HCT116 (cell line): ENCODE results near the gene ATP12A. TPM values are rescaled to one million over a fixed set of nuclear protein-coding genes. Genes with fewer than 3 reads are reported as not detected.

Experiments used
- ATAC-seq: fragments of 200-7000 bp; cut with Tn5 transposase; 2 replicates; pipeline ENCODE4 v1.9.1; 2020; ENCODE audit warnings: mild to moderate bottlenecking, moderate library complexity
- BruUV-seq: library from RNA; stranded (reverse); fragments of 400-500 nt; replicated peaks from 2 replicates; lab custom pipeline; 2021; lab: Mats Ljungman, UMichigan
- CTCF ChIA-PET: fragments of 300-600 bp; sonication (Branson Sonifier 250); formaldehyde crosslinking; loops from one replicate; lab custom pipeline; 2021; ENCODE audit warnings: antibody characterized with exemption; lab: Charles Lee
- POLR2A ChIA-PET: fragments of 300-600, 350-600 bp; sonication (Branson Sonifier 250); formaldehyde crosslinking; loops from one replicate; lab custom pipeline; 2021; ENCODE audit warnings: antibody characterized with exemption; lab: Charles Lee
- RAD21 ChIA-PET, 2 experiments: fragments of 300-600 bp; sonication (Branson Sonifier 250); formaldehyde crosslinking; loops; one replicate each; lab custom pipeline; 2023; ENCODE audit warnings: low total read pairs in 2 of 2; ENCODE audit not compliant: uncharacterized antibody in 2 of 2, unreplicated experiment in 2 of 2, low non-redundant PET in 1 of 2; lab: Charles Lee
- DNase-seq: peaks from one replicate; pipeline ENCODE4 v3.0.0-alpha.2; 2010; ENCODE audit warnings: low read depth, low spot score
- H2AFZ ChIP-seq: fragments of 200-600 bp; shearing (Covaris generic), sonication (generic); 2 replicates; pipeline ENCODE4 v1.6.1; 2017; ENCODE audit warnings: low read depth, mixed run types, mixed read lengths, antibody characterized with exemption, low read length; ENCODE audit not compliant: poor library complexity, severe bottlenecking
- H3K27ac ChIP-seq: 2 replicates; pipeline ENCODE4 v1.5.1; 2012; ENCODE audit warnings: low read depth, low read length
- H3K27me3 ChIP-seq: fragments of 200-600 bp; sonication (generic); 2 replicates; pipeline ENCODE4 v1.6.1; 2016; ENCODE audit warnings: mixed run types, low read length, mixed read lengths; ENCODE audit not compliant: insufficient read depth
- H3K36me3 ChIP-seq, 2 experiments: fragments of 200-500 bp in 1 of 2; fragments of 200-600 bp in 1 of 2; sonication (Bioruptor generic) in 1 of 2; sonication (generic) in 1 of 2; 2 replicates each; pipeline versions ENCODE4 v1.5.1 to v1.6.1; 2014 to 2016; ENCODE audit warnings: low read length in 2 of 2, inconsistent platforms in 1 of 2, mixed read lengths in 1 of 2, mixed run types in 1 of 2; ENCODE audit not compliant: insufficient read depth in 2 of 2, control insufficient read depth in 1 of 2
- H3K4me1 ChIP-seq, 2 experiments: fragments of 200-600 bp in 1 of 2; sonication (generic) in 1 of 2; 2 replicates each; pipeline versions ENCODE4 v1.5.1 to v1.6.1; 2012 to 2017; ENCODE audit warnings: low read length in 2 of 2, inconsistent platforms in 1 of 2, mild to moderate bottlenecking in 1 of 2, mixed read lengths in 1 of 2, mixed run types in 1 of 2, moderate library complexity in 1 of 2; ENCODE audit not compliant: insufficient read depth in 2 of 2, control insufficient read depth in 1 of 2
- H3K4me2 ChIP-seq: fragments of 200-600 bp; sonication (generic); 2 replicates; pipeline ENCODE4 v1.6.1; 2017; ENCODE audit warnings: mixed run types, low read length, mixed read lengths
- H3K4me3 ChIP-seq, 2 experiments: fragments of 200-600 bp in 1 of 2; sonication (generic) in 1 of 2; replicated peaks in 1 of 2; 2 replicates each; pipeline ENCODE4 v1.5.1; 2011 to 2016; ENCODE audit warnings: low read length in 2 of 2, control low read depth in 1 of 2, low read depth in 1 of 2, mild to moderate bottlenecking in 1 of 2, mixed read lengths in 1 of 2, mixed run types in 1 of 2
- H3K79me2 ChIP-seq: fragments of 200-600 bp; sonication (generic); 2 replicates; pipeline ENCODE4 v1.6.1; 2017; ENCODE audit warnings: mild to moderate bottlenecking, mixed run types, low read length, moderate library complexity, mixed read lengths; ENCODE audit not compliant: insufficient read depth
- H3K9ac ChIP-seq: fragments of 200-600 bp; sonication (generic); 2 replicates; pipeline ENCODE4 v1.6.1; 2016; ENCODE audit warnings: low read length, mixed read lengths
- H3K9me2 ChIP-seq: fragments of 200-600 bp; sonication (generic), shearing (Covaris generic); 2 replicates; pipeline ENCODE4 v1.6.1; 2017; ENCODE audit warnings: mixed run types, mild to moderate bottlenecking, moderate library complexity; ENCODE audit not compliant: insufficient read depth
- H3K9me3 ChIP-seq, 2 experiments: fragments of 200-500 bp in 1 of 2; fragments of 200-600 bp in 1 of 2; sonication (Bioruptor generic) in 1 of 2; sonication (generic) in 1 of 2; 2 replicates each; pipeline ENCODE4 v1.6.1; 2014 to 2017; ENCODE audit warnings: low read length in 2 of 2, mixed read lengths in 2 of 2, inconsistent platforms in 1 of 2, low read depth in 1 of 2, mild to moderate bottlenecking in 1 of 2, mixed run types in 1 of 2, moderate library complexity in 1 of 2; ENCODE audit not compliant: control insufficient read depth in 1 of 2, insufficient read depth in 1 of 2
- H4K20me1 ChIP-seq: fragments of 200-600 bp; sonication (generic), shearing (Covaris generic); 2 replicates; pipeline ENCODE4 v1.6.1; 2017; ENCODE audit warnings: mixed run types, mild to moderate bottlenecking, moderate library complexity; ENCODE audit not compliant: insufficient read depth
- ATF3 ChIP-seq: IDR thresholded peaks from 2 replicates; pipeline ENCODE4 v1.6.1; 2012
- CBX3 ChIP-seq: IDR thresholded peaks from 2 replicates; pipeline ENCODE4 v1.6.1; 2012; ENCODE audit warnings: low read depth
- CTCF ChIP-seq, 3 experiments: fragments of 200-600 bp in 1 of 3; sonication (generic) in 1 of 3; IDR thresholded peaks in 2 of 3; conservative IDR thresholded peaks in 1 of 3; 2 replicates each; pipeline ENCODE4 v1.5.1; 2012 to 2017; ENCODE audit warnings: low read depth in 2 of 3, low read length in 2 of 3, antibody characterized with exemption in 1 of 3, borderline replicate concordance in 1 of 3, control low read depth in 1 of 3, mild to moderate bottlenecking in 1 of 3, mixed read lengths in 1 of 3, mixed run types in 1 of 3, moderate library complexity in 1 of 3; ENCODE audit not compliant: insufficient read depth in 1 of 3
- EGR1 ChIP-seq: IDR thresholded peaks from 2 replicates; pipeline ENCODE4 v1.6.1; 2012; ENCODE audit warnings: low read depth
- ELF1 ChIP-seq: IDR thresholded peaks from 2 replicates; pipeline ENCODE4 v1.6.1; 2012; ENCODE audit warnings: low read depth, borderline replicate concordance
- EZH2 ChIP-seq: fragments of 200-600 bp; sonication (generic); IDR thresholded peaks from 2 replicates; pipeline ENCODE4 v1.6.1; 2017; ENCODE audit warnings: antibody characterized with exemption, mixed run types
- EZH2phosphoT487 ChIP-seq: fragments of 200-600 bp; IDR thresholded peaks from 2 replicates; pipeline ENCODE4 v1.6.1; 2018; ENCODE audit warnings: antibody characterized with exemption, borderline replicate concordance
- FOSL1 ChIP-seq: IDR thresholded peaks from 2 replicates; pipeline ENCODE4 v1.6.1; 2012; ENCODE audit warnings: low read depth
- JUND ChIP-seq: IDR thresholded peaks from 2 replicates; pipeline ENCODE4 v1.6.1; 2012
- MAX ChIP-seq: IDR thresholded peaks from 2 replicates; pipeline ENCODE4 v1.6.1; 2012
- POLR2A ChIP-seq: IDR thresholded peaks from 2 replicates; pipeline ENCODE4 v1.7.0; 2011; ENCODE audit warnings: borderline replicate concordance; ENCODE audit not compliant: insufficient read depth, insufficient read length; ENCODE audit errors: extremely low read depth
- POLR2AphosphoS5 ChIP-seq: IDR thresholded peaks from 2 replicates; pipeline ENCODE4 v1.6.1; 2011; ENCODE audit warnings: mild to moderate bottlenecking, low read depth, low read length, moderate library complexity
- RAD21 ChIP-seq: IDR thresholded peaks from 2 replicates; pipeline ENCODE4 v1.6.1; 2012; ENCODE audit warnings: low read depth, mild to moderate bottlenecking
- REST ChIP-seq: IDR thresholded peaks from 2 replicates; pipeline ENCODE4 v1.6.1; 2012; ENCODE audit warnings: low read depth
- SIN3A ChIP-seq: IDR thresholded peaks from 2 replicates; pipeline ENCODE4 v1.6.1; 2012; ENCODE audit warnings: low read depth
- SRF ChIP-seq: IDR thresholded peaks from 2 replicates; pipeline ENCODE4 v1.6.1; 2012; ENCODE audit warnings: low read depth
- TCF7L2 ChIP-seq: IDR thresholded peaks from 2 replicates; pipeline ENCODE4 v1.7.0; 2011; ENCODE audit warnings: borderline replicate concordance, inconsistent platforms; ENCODE audit not compliant: insufficient read depth, insufficient read length; ENCODE audit errors: extremely low read depth
- YY1 ChIP-seq: IDR thresholded peaks from 2 replicates; pipeline ENCODE4 v1.6.1; 2011; ENCODE audit warnings: low read length, low read depth, moderate library complexity, mild to moderate bottlenecking; ENCODE audit not compliant: insufficient replicate concordance; ENCODE audit errors: extremely low read depth
- intact Hi-C: fragments of 100-400 bp; cut with micrococcal nuclease; formaldehyde crosslinking; loops from 2 replicates; pipeline ENCODE4 v1.10.0; 2022
- total RNA-seq: library from RNA; stranded (reverse); gene quantifications from one replicate; pipeline ENCODE4 v1.2.1, GENCODE V29; 2021; ENCODE audit not compliant: unreplicated experiment

Gene ATP12A
- total RNA-seq, 1 experiment from 2014 or later = 0.30 TPM

- no peak overlapping the region for H2AFZ ChIP-seq
- no peaks in the 10 kb centered on the region for H3K9me2 ChIP-seq
- H4K20me1 ChIP-seq = no peaks in the 10 kb centered on the region
- ATAC-seq (no peak), DNase-seq (no peak)
- RAD21 ChIA-PET = no interaction called here
- no peaks in the 10 kb centered on the region for H3K9me3 ChIP-seq
- no peak overlapping the region for H3K4me2 ChIP-seq
- TF ChIP-seq CTCF (IDR thresholded peaks at IDR 0.05 in 2 of 3, conservative IDR thresholded peaks at IDR 0.05 in 1 of 3; ENCODE audit: borderline replicate concordance in 1 of 3, insufficient read depth in 1 of 3, low read depth in 2 of 3, low read length in 2 of 3) = no peak
- no peak for TF ChIP-seq REST
- TF ChIP-seq ATF3 = no peak
- no peak for TF ChIP-seq ELF1
- TF ChIP-seq EGR1 = no peak
- no peak for TF ChIP-seq EZH2
- TF ChIP-seq MAX = no peak
- no peak for TF ChIP-seq YY1
- TF ChIP-seq EZH2phosphoT487 = no peak
- TF ChIP-seq POLR2A = no peak
- no peak for TF ChIP-seq POLR2AphosphoS5
- TF ChIP-seq SRF = no peak
- TF ChIP-seq JUND = no peak
- TF ChIP-seq RAD21 = no peak
- TF ChIP-seq TCF7L2 = no peak
- no peak for TF ChIP-seq FOSL1
- TF ChIP-seq CBX3 = no peak
- TF ChIP-seq SIN3A = no peak
- intact Hi-C loops = no loop called here
- BruUV-seq = no TSS peak
- H3K27me3 ChIP-seq = no peaks in the 10 kb centered on the region
- no peak overlapping the region for H3K27ac ChIP-seq
- H3K4me1 ChIP-seq = peaks cover 0 to 8% of the 10 kb centered on the region in 2 experiments; a peak in 2 of 4 replicates
- H3K79me2 ChIP-seq = no peaks in the 10 kb centered on the region
- no peaks in the 10 kb centered on the region for H3K36me3 ChIP-seq
- POLR2A ChIA-PET = interaction anchor here (1.6 kb wide), 1 partner anchor 9 kb away, joined by 3 read pairs; no protein-coding TSS in a partner anchor
- no peak overlapping the region for H3K9ac ChIP-seq
- CTCF ChIA-PET = interaction anchor here (1.2 kb wide), 1 partner anchor 9 kb away, joined by 3 read pairs; no protein-coding TSS in a partner anchor
- no peak overlapping the region for H3K4me3 ChIP-seq
Measured at GRCh38 chr13:24660023-24660741, 20.0 kb upstream of the ATP12A start.
